Measurements from ENCODE around the gene LAPTM5.
A peak's percentile ranks its signal among the peaks of the same experiment; 100 is the strongest.

Gene LAPTM5

DNA sequence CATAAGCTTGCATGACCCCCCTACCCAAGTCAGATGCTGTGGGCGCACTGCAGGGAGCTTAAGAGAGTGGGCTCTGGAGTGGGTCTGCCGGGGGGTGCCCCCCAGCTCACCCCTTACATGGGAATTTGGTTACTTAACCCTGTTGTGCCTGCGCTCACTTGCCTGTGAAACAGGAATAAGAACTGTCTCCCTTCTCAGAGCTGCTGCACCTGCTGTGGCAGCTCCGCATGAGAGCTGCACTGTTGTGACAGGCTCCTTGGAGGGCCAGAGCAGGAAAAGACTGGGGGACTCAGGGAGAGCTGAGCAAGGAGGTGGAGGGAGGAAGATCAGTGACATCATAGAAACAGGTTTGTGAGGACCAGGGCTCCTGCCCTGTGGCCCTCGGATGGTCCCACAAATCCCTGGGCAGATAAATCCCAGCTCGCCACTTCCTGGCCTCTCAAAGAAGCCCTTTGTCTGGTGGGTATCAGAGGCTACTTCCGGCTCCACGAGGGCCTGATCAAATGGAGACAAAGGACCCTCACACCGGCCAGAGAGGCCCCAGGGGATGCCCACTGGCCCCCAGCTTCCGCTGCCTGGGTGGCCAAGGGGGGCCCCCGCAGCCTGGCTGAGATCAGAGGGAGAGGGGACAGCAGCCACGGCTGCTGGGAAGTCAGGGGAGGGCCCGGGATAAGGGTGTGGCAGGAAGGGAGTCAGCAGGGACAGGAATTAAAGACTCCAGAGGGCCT is 28.9 kb upstream of the LAPTM5 start:
- DNase-seq = no peak

GRCh38 chr1:30785714-30786113 is 28.1 kb upstream of the LAPTM5 start:
- no peak for DNase-seq

DNA sequence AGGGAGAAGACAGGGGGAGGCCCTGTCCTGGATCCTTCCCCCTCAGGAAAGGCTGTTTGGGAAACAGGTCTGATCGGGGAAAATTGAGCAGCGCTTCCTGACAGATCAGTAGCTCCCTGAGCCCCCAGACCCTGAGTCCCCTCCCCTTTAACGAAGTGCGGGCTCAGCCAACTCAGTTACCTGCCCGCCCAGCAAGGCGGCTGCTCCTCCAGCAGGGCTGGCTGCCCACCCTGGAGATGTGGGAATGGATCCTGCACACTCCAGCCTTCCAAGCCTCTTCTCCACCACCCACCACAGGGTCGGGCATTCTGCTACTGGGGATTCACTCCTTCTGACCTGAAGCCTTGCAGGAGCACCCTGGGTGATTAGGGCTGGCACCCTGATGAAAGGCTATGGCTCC is 27.6 kb upstream of the LAPTM5 start:
- no peak for DNase-seq

GRCh38 chr1:30783256-30783915 is 25.8 kb upstream of the LAPTM5 start:
- no peak for DNase-seq

DNA sequence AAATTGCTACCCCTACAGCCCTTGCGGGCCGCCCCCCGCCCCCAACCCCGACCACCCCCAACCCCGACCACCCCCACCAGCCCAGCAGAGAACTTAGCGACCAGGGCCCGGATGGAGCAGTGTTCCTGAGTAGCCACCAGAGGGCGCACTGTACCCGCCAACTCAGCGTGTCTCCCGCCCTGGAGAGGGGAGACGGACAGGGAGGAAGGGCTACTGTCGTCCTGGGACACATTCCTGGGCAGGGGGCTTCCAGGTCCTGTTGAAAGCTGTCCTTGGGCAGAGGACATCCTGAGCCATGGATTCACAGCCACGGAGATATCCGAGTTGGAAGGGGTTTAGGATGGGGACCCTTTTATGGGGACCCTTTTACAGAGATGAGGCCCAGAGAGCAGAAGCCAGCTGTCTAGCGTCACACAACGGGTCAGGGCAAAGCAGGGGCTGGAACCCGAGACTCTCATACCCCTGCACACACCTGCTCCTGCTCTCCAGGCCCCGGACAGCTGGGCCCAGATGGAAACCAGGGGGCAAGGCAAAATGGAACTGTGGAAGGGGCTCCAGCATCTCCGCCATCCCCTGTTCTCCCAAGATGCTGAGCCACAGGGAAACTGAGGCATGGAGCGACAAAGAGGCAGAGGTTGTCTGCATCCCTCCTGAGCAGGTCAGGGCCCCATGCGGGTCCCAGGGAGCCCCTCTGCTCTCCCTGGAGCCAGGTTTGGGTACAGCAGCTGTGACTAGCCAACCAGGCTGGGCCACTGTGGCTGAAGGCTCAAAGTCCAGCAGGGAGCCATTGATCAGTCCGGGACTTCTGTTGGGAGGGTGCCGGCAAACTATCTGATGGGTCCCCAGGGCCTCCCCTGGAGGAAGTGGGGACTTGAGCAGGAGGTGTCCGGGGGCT is 25.0 kb upstream of the LAPTM5 start:
- peak; percentile 78 for DNase-seq

DNA sequence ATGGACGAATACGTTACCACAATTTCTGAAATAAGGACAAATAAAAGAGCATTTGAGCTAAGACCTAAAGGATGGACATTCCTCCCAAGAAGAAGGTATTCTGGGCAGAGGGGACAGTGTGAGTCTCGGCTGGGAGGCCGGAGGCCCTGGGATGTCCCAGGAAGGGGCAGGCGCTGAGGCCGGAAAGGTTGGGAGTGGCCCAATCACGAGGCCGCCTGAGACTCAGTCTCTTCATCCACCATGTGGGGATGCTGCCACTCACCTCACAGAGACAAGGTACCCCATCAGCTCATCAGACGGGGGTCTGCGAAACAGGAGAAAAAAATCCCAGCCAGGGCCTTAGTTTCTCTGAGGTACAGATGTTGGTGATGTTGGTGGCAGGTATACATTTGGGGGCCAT is 24.3 kb upstream of the LAPTM5 start:
- DNase-seq = no peak

DNA sequence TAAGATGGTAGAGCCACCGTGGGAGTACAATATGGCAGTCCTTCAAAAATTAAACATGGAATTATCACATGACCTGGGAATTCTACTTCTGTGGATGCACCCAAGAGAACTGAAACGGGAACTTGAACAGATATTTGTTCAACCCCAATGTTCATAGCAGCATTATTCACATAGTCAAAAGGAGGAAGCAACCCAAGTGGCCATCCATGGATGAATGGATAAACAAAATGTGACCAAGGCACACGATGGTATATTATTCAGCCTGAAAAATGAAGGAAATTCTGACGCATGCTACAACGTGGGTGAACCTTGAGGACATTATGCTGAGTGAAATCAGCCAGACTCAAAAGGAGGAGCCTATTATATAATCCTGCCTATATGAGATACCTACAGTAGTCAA is 22.8 kb upstream of the LAPTM5 start:
- no peak for DNase-seq

DNA sequence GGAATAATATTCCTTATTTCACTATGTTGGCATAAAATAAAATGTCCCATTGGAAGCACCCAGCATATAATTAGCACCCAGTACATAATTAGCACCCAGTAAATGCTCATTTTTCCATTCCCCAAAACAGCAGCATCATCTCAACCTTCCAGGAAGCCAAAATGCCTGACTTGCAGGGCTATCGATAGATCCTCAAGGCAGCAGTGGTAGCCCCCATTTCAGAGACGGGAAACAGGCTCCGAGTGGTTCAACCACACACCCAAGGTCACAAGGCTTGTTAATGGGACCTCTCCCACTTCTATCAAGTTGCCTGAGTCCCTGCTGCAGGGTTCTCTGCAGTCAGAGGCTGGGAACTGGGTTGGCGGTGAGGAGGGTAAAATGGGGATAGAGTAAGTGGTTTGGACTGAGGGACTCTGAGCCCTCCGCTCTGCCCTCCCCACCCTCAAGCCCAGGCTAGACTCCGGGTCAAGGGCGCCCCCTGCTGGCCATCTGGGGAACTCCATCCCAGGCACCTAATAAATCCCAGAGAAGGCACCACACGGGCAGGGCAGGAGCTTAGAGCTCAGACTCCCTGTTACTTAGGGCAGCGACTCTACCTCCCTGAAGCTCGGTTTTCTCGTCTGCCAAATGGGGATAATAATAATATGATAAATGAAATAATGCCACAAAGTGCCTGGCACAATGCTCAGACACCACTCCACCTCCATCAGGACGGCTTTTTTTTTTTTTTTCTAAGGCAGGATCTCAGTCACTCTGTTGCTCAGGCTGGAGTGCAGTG is 21.9 kb upstream of the LAPTM5 start:
- DNase-seq = peak; percentile 92

DNA sequence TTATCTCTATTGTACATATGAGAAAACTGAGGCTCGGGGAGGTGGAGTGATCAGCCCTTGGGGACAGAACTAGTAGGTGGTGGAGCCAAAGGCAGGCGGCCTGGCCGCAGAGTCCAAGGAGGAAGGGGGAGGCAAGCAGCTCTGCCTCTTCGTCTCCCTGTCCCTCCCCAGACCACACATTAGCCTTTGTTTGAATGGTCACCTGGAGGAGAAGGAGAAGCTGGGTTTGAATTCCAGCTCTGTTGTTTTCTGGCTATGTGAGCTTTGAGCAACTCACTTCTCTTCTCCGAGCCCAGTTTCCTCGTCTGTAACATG is 21.4 kb upstream of the LAPTM5 start:
- DNase-seq = no peak

GRCh38 chr1:30778154-30778978 is 20.8 kb upstream of the LAPTM5 start:
- DNase-seq = peak; percentile 45

- no peak for DNase-seq
Measured at GRCh38 chr1:30777904-30778153, 20.3 kb upstream of the LAPTM5 start.

DNA sequence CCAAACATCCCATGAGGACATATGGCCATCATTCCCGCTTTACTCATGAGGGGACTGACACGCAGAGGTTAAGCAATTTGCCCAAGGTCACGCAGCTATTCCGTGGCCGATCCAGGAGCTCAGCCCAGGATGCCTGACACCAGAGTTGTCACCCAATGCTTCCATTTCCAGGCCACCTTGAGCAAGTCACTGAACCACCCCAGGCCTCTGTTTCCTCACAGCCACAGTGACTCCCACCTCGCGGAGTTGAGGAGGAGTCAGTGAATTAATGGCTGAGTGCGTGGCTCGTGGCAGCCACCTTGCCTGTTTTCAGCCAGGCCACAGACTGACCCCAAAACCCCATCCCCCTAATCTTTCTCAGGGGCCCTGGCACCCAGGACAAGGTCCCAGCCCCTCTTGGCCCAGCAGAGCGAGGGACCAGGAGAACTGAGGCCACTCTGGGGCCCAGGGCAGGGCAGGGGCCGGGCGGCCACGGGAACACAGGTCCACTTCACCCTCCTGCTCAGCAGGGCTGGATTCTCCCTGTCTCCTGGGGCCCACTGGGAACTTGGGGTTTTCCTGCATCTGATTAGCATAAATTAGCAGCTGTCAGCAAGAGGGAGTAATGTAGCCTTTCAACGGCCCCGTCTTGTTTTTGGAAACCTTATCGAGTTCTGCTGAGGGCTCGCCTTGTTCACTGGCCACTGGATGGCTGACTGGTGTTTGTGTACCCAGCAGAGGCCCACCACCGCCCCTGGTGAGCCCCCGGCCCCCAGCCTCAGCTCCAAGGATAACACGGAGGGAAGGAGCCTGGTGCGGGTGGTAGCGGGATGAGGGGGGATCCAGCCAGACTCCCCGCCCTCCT is 19.7 kb upstream of the LAPTM5 start:
- DNase-seq = no peak

DNA sequence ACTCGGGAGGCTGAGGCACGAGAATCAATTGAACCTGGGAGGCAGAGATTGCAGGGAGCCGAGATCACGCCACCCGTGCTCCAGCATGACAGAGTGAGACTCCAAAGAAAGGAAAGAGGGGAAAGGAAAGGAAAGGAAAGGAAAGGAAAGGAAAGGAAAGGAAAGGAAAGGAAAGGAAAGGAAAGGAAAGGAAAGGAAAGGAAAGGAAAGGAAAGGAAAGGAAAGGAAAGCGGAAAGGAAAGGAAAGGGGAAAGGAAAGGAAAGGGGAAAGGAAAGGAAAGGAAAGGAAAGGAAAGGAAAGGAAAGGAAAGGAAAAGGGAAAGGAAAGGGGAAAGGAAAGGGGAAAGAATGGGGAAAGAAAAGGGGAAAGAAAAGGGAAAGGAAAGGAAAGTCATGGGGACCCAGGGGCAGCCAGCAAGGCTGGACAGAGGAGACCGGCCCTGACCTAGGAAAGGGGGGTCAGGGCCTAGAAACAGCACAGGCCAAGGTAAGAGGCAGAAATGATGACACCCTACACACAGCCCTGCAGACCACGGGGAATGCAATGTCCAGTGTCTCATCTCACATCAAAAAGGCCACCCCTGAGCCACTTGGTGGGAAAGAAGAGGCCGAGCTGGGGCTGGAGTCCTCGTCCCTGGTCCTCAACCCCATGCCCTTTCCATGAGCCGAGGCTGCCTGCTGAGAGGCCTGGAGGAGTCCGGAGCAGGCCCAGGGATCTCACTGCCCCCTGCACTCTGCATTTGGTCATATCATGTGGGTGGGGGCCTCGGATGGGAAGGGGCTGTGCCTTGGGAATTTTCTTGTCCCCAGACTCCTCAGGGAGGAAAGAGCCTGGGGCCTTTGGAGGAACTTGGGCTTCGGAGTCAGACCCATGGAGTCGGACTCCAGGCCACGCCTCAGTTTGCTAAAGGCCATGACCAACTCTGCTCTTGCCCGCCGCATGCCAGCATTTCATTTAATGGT is 18.8 kb upstream of the LAPTM5 start:
- DNase-seq = no peak

GRCh38 chr1:30775433-30775975 is 17.9 kb upstream of the LAPTM5 start:
- DNase-seq = no peak

- no peak for DNase-seq
Measured at GRCh38 chr1:30774550-30775432, 17.2 kb upstream of the LAPTM5 start.

DNA sequence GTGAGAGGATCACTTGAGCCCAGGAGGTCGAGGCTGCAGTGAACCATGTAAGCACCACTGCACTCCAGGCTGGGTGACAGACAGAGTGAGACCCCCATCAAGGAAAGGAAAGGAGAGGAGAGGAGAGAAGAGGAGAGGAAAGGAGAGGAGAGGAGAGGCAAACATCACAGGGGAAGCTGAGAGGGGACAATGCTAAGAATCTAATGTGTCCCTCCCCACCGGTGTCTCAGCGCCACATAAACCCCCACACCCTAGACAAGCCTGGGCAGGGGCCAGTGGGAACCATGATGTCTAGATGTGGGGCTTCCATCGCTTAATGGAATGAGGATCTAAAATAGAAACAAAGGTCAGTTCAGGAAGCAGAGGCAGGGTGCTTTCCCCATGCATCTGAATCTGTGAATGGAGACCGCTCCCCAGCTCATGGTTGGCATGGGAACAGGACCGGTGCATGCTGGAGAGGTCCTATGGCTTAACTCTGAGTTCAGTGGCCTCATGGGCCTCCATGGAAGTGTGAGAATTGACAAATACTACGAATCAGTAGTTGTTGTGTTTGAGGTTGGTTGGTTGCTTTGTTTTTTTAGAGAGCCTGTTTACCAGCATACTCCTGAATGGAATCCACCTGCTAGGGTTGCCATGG is 16.3 kb upstream of the LAPTM5 start:
- DNase-seq = no peak

DNA sequence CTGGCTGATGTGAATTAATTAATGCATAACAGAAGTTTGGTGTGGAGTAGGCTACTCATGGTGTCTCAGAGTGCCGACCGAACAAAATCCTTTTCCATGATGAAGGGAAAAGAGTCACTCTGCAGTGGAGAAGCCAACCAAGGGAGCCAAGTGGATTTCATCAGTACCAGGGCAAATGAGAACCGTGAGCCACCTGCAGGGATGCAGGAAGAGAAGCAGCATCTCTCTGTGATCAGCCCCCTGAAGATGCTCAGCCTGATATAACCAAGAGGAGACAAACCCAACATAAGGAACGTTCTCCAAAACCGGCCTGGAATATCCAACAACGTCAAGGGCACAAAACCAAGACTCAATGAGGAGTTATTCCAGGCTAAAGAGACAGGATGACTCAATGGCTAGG is 13.4 kb upstream of the LAPTM5 start:
- DNase-seq = no peak

DNA sequence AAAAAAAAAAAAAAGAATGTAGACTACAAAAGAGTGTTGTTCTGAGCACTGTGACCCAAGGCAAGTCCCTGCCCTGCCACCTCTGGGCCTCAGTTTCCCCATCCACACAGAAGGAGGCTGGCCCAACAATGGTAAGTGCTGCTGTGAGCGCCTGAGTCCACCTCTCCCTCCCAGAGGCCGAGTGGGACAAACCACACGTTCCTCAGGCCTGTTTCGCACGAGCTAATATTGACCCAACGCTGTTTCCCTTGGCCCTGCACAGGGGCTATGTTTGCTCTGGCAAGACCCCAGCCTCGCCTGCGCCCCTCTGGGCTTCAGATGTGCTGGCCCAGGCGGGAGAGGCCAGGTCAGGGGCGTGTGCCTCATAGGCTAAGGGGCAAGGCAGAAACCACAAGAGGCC is 12.6 kb upstream of the LAPTM5 start:
- no peak for DNase-seq
